T47D (cell line): ENCODE results near the gene SLC35C1.
"Not testable (repeated sequence)": the region's sequence is repeated elsewhere in the genome, so short reads cannot be mapped to it uniquely, and the experiment has no call there.

Experiments used
- DNase-seq, 2 experiments: peaks; one replicate each; pipeline versions ENCODE4 v3.0.0 to v3.0.0-alpha.2; 2011 to 2012; ENCODE audit warnings: low read depth in 1 of 2, low spot score in 1 of 2
- JUND ChIP-seq: IDR thresholded peaks from 2 replicates; pipeline ENCODE4 v1.6.1; 2012; ENCODE audit warnings: low read depth
- in situ Hi-C: cut with HindIII; loops from 2 replicates; pipeline ENCODE4 v1.10.0; 2016; ENCODE audit warnings: low sequenced_read_pairs, low pct_unique_long_range_greater_than_20kb

SLC35C1 gene

DNA sequence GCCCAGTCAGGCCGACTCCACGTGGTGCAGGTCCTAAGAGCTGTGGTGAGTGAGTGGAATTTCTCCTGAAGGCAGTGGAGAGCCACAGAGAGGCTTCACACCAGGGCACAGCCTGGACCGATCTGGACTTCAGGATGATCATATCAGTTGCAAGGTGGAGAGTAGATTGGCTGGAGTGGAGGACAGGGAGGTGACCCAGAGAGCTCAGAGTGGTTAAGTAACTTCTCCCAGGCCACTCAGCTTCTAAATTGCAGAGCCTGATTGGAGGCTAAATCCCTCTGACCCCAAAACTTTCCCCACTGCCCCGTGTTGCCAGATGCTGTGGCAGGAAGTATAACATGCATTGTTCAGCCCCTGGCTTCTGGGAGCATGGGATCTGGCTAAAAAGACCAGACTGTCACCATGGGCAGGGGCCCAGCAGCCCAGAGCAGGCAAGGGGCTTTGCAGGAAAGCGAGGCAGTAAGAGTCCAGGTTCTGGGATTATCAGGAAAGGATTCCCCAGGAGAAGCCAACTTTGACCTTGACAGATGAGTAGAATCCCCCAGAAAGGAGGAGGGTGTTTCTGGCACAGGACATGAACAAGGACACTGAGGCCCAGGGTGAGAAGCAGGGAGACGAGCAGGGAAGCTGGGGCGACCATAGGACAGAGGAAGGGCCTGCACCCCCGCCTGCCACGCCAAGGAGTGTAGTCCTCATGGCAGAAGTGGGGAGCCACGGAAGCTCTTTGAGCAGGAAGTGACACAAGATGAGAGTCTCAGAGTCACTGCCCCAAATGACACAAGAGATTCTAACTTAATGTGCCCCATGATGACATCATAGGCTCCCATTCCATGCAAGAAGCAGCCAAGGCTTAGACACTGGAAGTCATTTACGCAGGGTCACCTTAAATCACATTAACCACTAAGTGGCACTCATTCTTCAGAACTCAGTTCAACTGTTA is 4.8 kb downstream of the SLC35C1 start:
- in situ Hi-C loops: no loop called here
- DNase-seq: no peak

DNA sequence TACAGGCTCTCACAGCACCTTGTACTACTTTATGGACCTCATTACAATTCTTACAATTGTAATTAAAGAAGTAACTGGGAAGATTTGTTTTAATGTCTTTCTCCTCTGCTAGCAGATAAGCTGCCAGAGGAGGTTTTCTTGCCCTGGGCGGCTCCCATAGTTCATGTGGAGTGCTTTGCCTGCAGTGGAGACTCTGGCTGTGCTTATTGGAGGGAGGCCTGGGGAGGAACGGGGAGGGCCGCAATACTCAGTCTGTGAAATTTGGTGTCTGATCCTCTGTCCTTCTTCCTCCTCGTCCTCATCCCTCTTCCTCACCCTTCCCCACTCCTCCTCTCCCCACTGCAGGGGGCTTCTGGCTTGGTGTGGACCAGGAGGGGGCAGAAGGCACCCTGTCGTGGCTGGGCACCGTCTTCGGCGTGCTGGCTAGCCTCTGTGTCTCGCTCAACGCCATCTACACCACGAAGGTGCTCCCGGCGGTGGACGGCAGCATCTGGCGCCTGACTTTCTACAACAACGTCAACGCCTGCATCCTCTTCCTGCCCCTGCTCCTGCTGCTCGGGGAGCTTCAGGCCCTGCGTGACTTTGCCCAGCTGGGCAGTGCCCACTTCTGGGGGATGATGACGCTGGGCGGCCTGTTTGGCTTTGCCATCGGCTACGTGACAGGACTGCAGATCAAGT is 5.6 kb downstream of the SLC35C1 start:
- no peak for TF ChIP-seq JUND
- DNase-seq: no peak
- in situ Hi-C loops: no loop called here

More for the DNA sequence above, 4.8 kb downstream of the SLC35C1 start:
- no peak for TF ChIP-seq JUND

DNA sequence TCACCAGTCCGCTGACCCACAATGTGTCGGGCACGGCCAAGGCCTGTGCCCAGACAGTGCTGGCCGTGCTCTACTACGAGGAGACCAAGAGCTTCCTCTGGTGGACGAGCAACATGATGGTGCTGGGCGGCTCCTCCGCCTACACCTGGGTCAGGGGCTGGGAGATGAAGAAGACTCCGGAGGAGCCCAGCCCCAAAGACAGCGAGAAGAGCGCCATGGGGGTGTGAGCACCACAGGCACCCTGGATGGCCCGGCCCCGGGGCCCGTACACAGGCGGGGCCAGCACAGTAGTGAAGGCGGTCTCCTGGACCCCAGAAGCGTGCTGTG is 6.1 kb downstream of the SLC35C1 start:
- in situ Hi-C loops: no loop called here
- no peak for TF ChIP-seq JUND
- DNase-seq: no peak

DNA sequence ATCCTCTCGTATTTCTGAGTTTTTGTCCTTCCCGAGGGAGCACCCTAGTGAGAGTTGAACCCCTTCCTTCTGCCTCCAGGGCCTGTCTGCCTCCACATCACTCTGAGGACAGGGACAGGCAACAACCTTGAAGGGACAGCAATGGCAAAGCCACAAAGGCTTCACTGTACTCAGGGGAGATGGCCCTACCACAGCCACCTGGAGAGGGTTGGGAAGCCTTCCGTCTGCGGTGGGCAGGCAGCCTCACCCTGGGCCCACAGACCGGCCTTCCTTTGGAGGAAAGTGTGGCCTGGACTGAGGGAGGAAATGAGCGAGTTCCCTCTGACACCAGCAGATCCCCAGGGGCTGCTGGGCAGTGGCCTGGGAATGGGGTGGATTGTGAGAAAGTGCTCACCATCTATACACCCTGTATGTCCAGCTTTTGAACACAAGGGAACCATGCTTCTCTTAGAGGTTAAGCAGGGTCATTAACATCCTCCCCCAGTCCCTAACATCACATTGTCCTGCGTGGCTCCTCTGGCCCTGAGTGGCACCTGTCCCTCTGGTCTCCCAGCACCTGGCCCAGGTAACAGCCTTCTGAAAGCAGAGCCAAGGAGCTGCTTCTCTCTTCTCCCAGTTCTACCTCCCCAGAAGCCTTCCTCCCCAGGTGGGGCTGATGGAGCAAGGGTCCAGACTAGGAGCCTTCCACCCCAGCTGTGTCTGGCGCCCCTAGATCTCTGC is 6.8 kb downstream of the SLC35C1 start:
- no peak for DNase-seq
- in situ Hi-C loops: no loop called here
- no peak for TF ChIP-seq JUND

- in situ Hi-C loops: no loop called here
- no peak for DNase-seq
- no peak for TF ChIP-seq JUND
Measured at GRCh38 chr11:45812581-45813548, 7.9 kb downstream of the SLC35C1 start.

GRCh38 chr11:45815747-45816146 is 10.8 kb downstream of the SLC35C1 start:
- no peak for TF ChIP-seq JUND
- in situ Hi-C loops: no loop called here
- DNase-seq: peak; percentile 48 to 74

- DNase-seq: peak; percentile 30 to 53
- in situ Hi-C loops: no loop called here
- no peak for TF ChIP-seq JUND
Measured at GRCh38 chr11:45816614-45817013, 11.7 kb downstream of the SLC35C1 start.

DNA sequence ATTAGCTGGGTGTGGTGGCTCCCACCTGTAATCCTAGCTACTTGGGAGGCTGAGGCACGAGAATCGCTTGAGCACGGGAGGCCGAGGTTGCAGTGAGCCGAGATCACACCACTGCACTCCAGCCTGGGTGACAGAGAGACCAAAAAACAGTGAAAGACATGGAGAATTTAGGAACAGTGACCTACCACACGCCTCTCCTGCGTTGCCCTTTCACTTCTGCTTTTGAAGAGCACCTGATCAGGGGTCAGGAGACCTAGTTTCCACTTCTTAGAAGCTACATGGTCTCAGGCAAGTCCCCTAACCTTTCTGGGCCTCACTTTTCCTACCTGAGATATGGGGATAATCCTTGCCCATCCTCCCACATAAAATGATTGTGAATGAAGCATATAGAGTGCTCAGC is 12.2 kb downstream of the SLC35C1 start:
- DNase-seq: no peak
- in situ Hi-C loops: no loop called here
- no peak for TF ChIP-seq JUND

- no peak for TF ChIP-seq JUND
- no peak for DNase-seq
- in situ Hi-C loops: no loop called here
Measured at GRCh38 chr11:45818961-45819605, 14.1 kb downstream of the SLC35C1 start.

- no peak for TF ChIP-seq JUND
- DNase-seq: no peak
- in situ Hi-C loops: no loop called here
Measured at GRCh38 chr11:45820211-45820857, 15.4 kb downstream of the SLC35C1 start.

DNA sequence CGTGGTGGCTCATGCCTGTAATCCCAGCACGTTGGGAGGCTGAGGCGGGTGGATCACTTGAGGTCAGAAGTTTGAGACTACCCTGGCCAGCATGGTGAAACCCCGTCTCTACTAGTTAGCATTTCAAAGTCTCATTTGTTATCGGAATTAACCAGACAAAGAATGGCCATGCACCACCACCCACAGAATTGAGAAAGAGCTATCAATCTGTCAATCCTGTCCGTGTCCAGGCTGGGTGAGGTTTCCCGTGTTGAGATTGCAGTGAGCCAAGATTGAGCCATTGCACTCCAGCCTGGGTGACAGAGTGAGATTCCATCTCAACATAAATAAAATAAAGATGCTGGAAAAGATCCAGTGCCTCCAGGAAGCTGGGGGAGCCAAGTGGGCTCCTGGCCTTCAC is 21.5 kb downstream of the SLC35C1 start:
- DNase-seq, in situ Hi-C loops: not testable (repeated sequence)
